ENCODE data around the gene ZNF587B.
"Not testable (repeated sequence)": the region's sequence is repeated elsewhere in the genome, so short reads cannot be mapped to it uniquely, and the experiment has no call there.

ZNF587B gene

GRCh38 chr19:57872450-57872849 is 42.4 kb downstream of the ZNF587B start:
- DNase-seq = no peak

GRCh38 chr19:57873883-57874799 is 44.0 kb downstream of the ZNF587B start:
- not testable (repeated sequence) for DNase-seq

GRCh38 chr19:57886046-57886445 is 55.9 kb downstream of the ZNF587B start:
- DNase-seq = no peak

GRCh38 chr19:57887195-57887941 is 57.3 kb downstream of the ZNF587B start:
- no peak for DNase-seq

- DNase-seq = no peak
Measured at GRCh38 chr19:57888107-57888559, 58.0 kb downstream of the ZNF587B start.

- DNase-seq = no peak
Measured at GRCh38 chr19:57888560-57889231, 58.6 kb downstream of the ZNF587B start, which contains the start of gene ZNF814. ZNF814 (minus strand) TSS chr19:57889037; CDS start chr19:57888802, 235 bp downstream.

- DNase-seq = not testable (repeated sequence)
Measured at GRCh38 chr19:57890706-57891105, 60.6 kb downstream of the ZNF587B start.

Measured in NCI-H446 (cell line).